Retinal pigment epithelial cell (primary cell): ENCODE results near the gene MED15.

Experiments used
- DNase-seq: peaks from one replicate; pipeline ENCODE4 v3.0.0-alpha.2; 2010; ENCODE audit warnings: low read depth
- H3K4me3 ChIP-seq: 2 replicates; pipeline ENCODE4 v1.5.1; 2011; ENCODE audit warnings: mild to moderate bottlenecking, low read length, control low read depth, moderate library complexity
- TF ChIP-seq, protein P1 (sequence below): conservative IDR thresholded peaks from 2 replicates; pipeline ENCODE4 v1.5.1; 2011; ENCODE audit warnings: low read depth, low read length, control low read depth, inconsistent platforms

Gene MED15

DNA sequence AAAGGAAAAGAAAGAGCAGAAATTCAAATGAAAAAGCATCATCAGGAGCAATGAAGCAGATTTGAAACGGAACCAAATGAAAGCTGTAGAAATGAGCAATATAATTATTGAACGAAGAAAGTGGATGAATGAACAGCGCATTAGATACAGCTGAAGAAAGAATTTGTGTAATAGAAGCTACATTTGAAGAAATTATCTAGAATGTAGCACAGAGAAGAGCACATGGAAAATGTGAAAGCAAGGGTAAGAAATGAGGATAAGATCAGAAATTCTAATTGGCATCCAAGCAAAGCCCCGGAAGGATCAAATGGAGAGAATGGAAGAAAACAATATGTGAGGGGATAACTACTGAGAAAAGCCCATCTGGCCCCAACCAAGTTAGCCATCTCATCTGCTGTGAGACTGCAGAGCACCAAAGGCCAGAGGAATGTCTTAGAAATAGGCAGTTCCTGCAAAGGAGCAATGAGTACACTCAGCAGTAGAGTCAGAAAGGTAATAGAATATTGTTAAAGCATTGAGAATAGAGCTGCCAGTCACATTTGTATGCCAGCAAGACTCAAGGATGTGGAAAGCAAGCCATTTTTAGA, 51.9 kb downstream of the MED15 start:
- no peak overlapping the region for H3K4me3 ChIP-seq
- no peak for DNase-seq
- TF ChIP-seq, protein P1, sequence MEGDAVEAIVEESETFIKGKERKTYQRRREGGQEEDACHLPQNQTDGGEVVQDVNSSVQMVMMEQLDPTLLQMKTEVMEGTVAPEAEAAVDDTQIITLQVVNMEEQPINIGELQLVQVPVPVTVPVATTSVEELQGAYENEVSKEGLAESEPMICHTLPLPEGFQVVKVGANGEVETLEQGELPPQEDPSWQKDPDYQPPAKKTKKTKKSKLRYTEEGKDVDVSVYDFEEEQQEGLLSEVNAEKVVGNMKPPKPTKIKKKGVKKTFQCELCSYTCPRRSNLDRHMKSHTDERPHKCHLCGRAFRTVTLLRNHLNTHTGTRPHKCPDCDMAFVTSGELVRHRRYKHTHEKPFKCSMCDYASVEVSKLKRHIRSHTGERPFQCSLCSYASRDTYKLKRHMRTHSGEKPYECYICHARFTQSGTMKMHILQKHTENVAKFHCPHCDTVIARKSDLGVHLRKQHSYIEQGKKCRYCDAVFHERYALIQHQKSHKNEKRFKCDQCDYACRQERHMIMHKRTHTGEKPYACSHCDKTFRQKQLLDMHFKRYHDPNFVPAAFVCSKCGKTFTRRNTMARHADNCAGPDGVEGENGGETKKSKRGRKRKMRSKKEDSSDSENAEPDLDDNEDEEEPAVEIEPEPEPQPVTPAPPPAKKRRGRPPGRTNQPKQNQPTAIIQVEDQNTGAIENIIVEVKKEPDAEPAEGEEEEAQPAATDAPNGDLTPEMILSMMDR: no peak

DNA sequence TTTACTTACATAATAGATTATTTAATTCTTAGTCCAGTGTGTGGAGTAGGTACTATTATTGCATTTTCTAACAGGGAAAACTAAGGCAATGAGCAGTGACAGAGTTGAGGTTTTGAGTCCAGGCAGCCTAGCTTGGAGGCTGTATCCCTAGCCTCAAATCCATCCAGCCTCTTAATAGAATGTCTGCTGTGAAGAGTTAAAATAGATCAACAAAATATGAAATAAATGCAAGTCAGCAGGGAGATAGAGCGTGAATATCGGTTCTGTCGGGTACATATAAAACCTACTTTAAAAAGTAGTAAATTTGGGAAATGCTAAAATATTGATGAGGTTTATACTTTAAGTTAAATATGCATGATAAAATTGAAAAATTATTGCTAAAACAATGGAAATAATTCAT, 53.3 kb downstream of the MED15 start:
- no peak overlapping the region for H3K4me3 ChIP-seq
- no peak for DNase-seq
- TF ChIP-seq, protein P1: no peak

DNA sequence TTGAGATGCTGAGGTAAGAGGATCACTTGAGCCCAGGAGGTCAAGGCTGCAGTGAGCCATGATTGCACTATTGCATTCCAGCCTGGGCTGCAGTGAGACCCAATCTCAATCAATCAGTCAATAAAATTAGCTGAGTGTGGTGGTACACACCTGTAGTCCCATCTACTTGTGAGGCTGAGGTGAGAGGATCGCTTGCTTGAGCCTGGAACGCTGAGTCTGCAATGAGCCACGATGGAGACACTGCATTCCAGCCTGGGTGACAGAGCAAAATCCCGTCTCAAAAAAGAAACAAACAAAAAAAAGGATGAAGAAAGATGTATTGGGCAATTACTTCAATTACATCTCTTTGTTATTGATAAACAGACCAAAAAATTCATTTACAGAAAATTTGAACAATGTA, 54.5 kb downstream of the MED15 start:
- H3K4me3 ChIP-seq: no peak overlapping the region
- TF ChIP-seq, protein P1: no peak
- no peak for DNase-seq

DNA sequence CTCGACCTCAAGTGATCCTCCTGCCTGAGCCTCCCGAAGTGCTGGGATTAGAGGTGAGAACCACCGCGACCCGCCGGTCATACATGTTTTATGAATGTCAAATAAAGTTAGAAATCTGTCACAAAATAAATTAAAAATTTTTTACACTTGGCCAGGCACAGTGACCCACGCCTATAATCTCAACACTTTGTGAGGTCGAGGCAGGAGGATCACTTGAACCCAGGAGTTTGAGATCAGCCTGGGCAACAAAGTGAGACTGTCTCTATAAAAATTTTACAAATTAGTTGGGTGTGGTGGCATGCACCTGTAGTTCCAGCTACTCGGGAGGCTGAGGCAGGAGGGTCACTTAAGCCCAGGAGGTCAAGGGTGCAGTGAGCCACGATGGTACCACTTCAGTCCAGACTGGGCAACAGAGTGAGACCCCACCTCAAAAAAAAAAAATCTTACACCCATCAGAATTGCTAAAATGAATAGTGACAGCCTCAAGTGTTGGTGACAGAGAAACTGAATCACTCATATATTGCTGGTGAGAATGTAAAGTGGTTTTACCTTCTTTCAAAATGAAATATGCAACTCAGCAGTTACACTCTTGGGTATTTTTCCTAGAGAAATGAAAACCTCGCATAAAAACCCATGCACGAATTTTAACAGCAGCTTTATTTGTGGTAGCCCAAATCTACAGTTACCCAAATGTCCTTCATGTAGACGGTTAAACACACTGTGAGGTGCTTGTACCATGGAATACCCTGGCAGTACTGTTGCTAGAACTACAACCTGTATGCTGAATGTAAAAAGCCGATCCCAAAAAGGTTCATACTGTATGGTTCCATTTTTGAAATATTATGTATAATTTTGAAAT, 55.4 kb downstream of the MED15 start:
- no peak for DNase-seq
- H3K4me3 ChIP-seq: no peak overlapping the region
- TF ChIP-seq, protein P1: no peak

DNA sequence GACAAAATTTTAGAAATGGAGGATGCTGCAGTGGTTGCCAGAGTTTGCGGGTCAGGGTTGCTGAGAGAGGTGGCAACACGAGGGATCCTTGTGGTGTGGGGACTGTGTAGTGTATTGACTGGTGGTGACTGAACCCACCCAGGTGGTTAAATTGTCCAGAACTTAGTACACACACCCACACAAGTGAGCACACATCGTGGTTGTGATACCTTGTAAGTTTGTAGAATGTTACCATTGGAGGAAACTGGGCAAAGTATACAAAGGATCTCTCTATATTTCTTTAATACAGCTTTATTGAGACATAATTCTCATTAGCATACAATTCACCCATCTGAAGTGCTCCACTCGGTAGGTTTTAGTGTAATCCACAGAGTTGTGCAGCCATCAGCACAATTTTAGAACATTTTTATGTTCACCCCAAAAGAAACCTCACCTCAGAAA, 56.1 kb downstream of the MED15 start:
- TF ChIP-seq, protein P1: no peak
- no peak for DNase-seq

DNA sequence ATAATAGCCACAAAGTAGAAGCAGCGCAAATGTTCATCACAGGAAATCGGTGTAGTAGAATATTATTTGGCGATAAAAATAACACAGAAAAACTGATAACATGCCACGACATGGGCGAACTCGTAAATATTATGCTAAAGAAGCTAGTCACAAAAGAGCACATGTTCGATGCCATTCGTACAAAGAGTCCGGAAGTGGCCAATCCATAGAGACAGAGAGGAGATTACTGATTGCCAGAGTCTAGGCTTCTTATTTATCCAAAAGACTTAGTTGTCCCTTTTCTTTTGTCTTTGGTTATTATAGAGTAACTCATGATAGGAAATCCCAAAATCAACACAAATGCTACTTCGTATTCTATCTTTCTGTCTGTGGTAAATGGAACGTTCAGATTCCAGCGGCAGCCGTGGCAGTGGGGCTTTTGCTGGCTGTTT, 56.5 kb downstream of the MED15 start:
- no peak for DNase-seq
- TF ChIP-seq, protein P1: no peak
- no peak overlapping the region for H3K4me3 ChIP-seq

More for the DNA sequence above, 56.1 kb downstream of the MED15 start:
- H3K4me3 ChIP-seq: no peak overlapping the region

DNA sequence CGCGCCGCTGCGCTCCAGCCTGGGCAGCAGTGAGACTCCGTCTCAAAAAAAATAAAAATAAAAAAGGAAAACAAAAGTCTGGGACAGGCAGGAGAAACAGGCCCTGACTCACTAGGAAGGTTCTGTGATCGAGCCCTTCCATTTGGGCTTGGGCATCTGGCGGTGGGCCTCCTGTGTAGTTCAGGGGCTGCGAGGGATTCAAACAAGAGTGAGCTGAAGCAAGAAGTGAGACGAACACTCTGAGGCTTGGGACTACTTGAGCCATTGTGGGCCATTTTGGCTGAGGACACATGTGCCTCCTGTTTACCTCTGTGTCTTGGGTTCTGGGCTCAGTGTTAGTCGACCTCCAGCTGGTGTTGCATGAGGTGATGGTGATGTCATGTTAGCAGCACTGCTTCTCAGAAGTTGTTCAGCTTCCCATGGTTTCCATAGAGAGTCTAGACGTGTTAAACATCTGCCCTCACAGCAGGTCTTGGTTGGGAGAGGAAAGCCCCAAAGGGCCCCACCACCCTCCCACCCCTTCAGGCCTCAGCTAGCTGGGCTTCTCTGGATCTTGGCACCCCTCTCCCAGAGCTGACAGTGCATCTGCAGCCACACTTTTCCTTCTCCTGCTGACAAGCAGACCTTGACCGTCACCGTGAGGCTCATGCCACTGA, 57.8 kb downstream of the MED15 start:
- no peak overlapping the region for H3K4me3 ChIP-seq
- DNase-seq: no peak
- TF ChIP-seq, protein P1: no peak
